ENCODE data around the gene RAD9B. TPM values are rescaled to one million over a fixed set of nuclear protein-coding genes. Genes with fewer than 3 reads are reported as not detected.

The RAD9B gene
- total and polyA plus RNA-seq, 9 of the 15 experiments (the other 6 are each of a cell fraction or from before 2014, with no cell fraction given), result 0.05 to 0.83 (median 0.32) TPM

DNA sequence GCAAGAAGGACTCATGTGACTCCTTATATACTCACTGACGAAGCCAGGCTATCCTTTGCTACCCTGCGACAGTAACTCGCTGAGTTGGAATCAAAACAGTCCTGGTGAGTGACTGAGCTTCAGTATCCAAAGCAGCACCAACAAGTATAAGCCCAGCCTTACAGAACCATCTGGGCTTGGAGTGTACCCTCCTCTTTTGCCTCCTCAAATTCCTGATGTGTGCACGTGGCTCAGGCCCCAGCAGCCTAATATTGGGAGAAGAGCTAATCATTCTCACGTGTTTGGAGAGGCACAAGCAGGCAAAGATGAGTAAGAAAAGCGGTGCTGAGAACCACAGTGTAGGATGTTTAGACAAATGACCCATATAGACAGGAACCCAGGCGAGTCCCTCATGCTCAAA is 46.5 kb downstream of the RAD9B start:
- H4K20me1 ChIP-seq (replicated peaks; ENCODE audit: control insufficient read depth, insufficient read depth, low read length), result no peaks in the 10 kb centered on the region
- in situ Hi-C loops (cut with MboI) (no loop called here), intact Hi-C loops (cut with micrococcal nuclease) (no loop called here)
- peaks cover 0 to 1% of the 10 kb centered on the region in 2 experiments; a peak in 1 of 5 replicates for H3K4me1 ChIP-seq (replicated peaks in 1 of 2; ENCODE audit: control insufficient read depth in 2 of 2, insufficient read depth in 2 of 2, low read length in 2 of 2)
- ATAC-seq, result no peak
- CTCF ChIA-PET (ENCODE audit: low intra/inter-chr PET ratio), result no interaction called here
- no peaks in the 10 kb centered on the region for H3K27me3 ChIP-seq (ENCODE audit: control insufficient read depth in 2 of 2, insufficient read depth in 2 of 2, low read length in 2 of 2)
- no peaks in the 10 kb centered on the region for H3K9me3 ChIP-seq (replicated peaks; ENCODE audit: control insufficient read depth, insufficient read depth, low read depth, low read length)
- H3K27ac ChIP-seq (ENCODE audit: extremely low read depth, low read depth, low read length), result no peak overlapping the region
- no peak overlapping the region for H3K9ac ChIP-seq (ENCODE audit: insufficient read depth in 1 of 2, low read depth in 2 of 2, low read length in 2 of 2)
- peaks cover 67% of the 10 kb centered on the region for H3K36me3 ChIP-seq (ENCODE audit: control insufficient read depth, insufficient read depth, low read length)
- H3K79me2 ChIP-seq (ENCODE audit: control insufficient read depth, insufficient read depth, low read length), result peaks cover 51% of the 10 kb centered on the region
- BruUV-seq (replicated peaks), result no TSS peak
- WGBS (ENCODE audit: insufficient coverage, low coverage, missing lambda C conversion rate), result 94% methylated on average over 7 of the region's 7 CpGs
- no peak overlapping the region for H3K4me3 ChIP-seq
- H3K9me1 ChIP-seq (ENCODE audit: control insufficient read depth, insufficient read depth, low read length), result no peaks in the 10 kb centered on the region
- H2AFZ ChIP-seq (ENCODE audit: low read depth, low read length), result no peak overlapping the region
- POLR2A ChIA-PET, result interaction anchor here (0.6 to 1.1 kb wide), 5 partner anchors 10 to 42 kb away, joined by 3 to 4 read pairs (median 3); no protein-coding TSS in a partner anchor
- peak; percentile 42 for FAIRE-seq
- H3K4me2 ChIP-seq (ENCODE audit: insufficient read depth, low read length), result no peak overlapping the region
- TF ChIP-seq, protein P1, sequence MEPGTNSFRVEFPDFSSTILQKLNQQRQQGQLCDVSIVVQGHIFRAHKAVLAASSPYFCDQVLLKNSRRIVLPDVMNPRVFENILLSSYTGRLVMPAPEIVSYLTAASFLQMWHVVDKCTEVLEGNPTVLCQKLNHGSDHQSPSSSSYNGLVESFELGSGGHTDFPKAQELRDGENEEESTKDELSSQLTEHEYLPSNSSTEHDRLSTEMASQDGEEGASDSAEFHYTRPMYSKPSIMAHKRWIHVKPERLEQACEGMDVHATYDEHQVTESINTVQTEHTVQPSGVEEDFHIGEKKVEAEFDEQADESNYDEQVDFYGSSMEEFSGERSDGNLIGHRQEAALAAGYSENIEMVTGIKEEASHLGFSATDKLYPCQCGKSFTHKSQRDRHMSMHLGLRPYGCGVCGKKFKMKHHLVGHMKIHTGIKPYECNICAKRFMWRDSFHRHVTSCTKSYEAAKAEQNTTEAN (CRISPR knock-in tag; IDR thresholded peaks at IDR 0.05), result no peak
- no peak for TF ChIP-seq HEY1 (CRISPR knock-in tag; IDR thresholded peaks at IDR 0.05; ENCODE audit: borderline replicate concordance)
- no peak for TF ChIP-seq NR3C1 (CRISPR knock-in tag; IDR thresholded peaks at IDR 0.05)
- TF ChIP-seq TRIM24 (IDR thresholded peaks at IDR 0.05), result no peak
- no peak for TF ChIP-seq HCFC1 (IDR thresholded peaks at IDR 0.05; ENCODE audit: low read depth, low read length)
- TF ChIP-seq MEIS2 (IDR thresholded peaks at IDR 0.05; ENCODE audit: partially characterized antibody), result no peak
- TF ChIP-seq RBM17 (IDR thresholded peaks at IDR 0.05; ENCODE audit: borderline replicate concordance, low read depth, low read length), result no peak
- no peak for TF ChIP-seq NR1H2 (CRISPR knock-in tag; IDR thresholded peaks at IDR 0.05)
- TF ChIP-seq NCOR1 (IDR thresholded peaks at IDR 0.05), result no peak
- TF ChIP-seq CHD1 (IDR thresholded peaks at IDR 0.05; ENCODE audit: low read length), result no peak
- TF ChIP-seq ZNF780A (CRISPR knock-in tag; IDR thresholded peaks at IDR 0.05), result no peak
- no peak for DNase-seq (ENCODE audit: extremely low read depth in 1 of 4, low spot score in 3 of 4)

Measured in K562 (cell line).